GM18873 (cell line): ENCODE data around the gene CREB3L2.

Source experiments
- ATAC-seq: cut with Tn5 transposase; IDR thresholded peaks from one replicate; pipeline ENCODE4 v1.9.1; 2021; ENCODE audit warnings: mild to moderate bottlenecking, moderate library complexity, moderate number of reproducible peaks; ENCODE audit not compliant: unreplicated experiment, low FRiP score

CREB3L2 gene

DNA sequence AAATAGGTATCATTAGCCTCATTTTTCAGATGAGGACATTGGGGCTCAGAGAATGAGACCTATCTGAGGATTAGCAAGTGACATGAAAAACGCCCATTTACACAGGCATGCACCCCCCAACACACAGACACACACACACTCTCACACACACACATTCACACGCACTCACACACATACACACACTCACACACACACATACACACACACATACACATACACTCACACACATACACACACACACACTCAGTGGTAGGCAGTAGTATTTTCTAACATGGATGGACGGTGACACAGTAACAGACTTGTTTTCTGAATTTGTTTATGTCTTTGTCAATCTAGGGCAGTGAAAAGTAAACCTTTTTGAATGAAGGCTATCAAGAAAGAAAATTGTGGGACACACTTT lies 176.4 kb downstream of the CREB3L2 start:
- ATAC-seq = no peak
